Fibroblast of villous mesenchyme (primary cell): Measurements from ENCODE around the gene PAWR. TPM values are rescaled to one million over a fixed set of nuclear protein-coding genes. Genes with fewer than 3 reads are reported as not detected.
A peak's percentile ranks its signal among the peaks of the same experiment; 100 is the strongest.

Experiments
- DNase-seq: peaks from one replicate; pipeline ENCODE4 v3.0.0-alpha.2; 2010; ENCODE audit warnings: low read depth
- H3K4me3 ChIP-seq: 2 replicates; pipeline ENCODE4 v1.5.1; 2011; ENCODE audit warnings: low read depth, mild to moderate bottlenecking, low read length
- CTCF ChIP-seq: IDR thresholded peaks from 2 replicates; pipeline ENCODE4 v1.5.1; 2012; ENCODE audit warnings: low read depth, mild to moderate bottlenecking, low read length; ENCODE audit not compliant: insufficient read depth
- total RNA-seq: library from RNA; depleted of rRNA; stranded (reverse); fragments of >200 nt; gene quantifications from 2 replicates; pipeline ENCODE4 v1.2.3, GENCODE V29; 2012

The PAWR gene
- total RNA-seq, 1 donor: 64.3 TPM

GRCh38 chr12:79692860-79693577, 2.3 kb upstream of the PAWR start:
- no peak overlapping the region for H3K4me3 ChIP-seq
- peak; percentile 25 for DNase-seq
- TF ChIP-seq CTCF: no peak

GRCh38 chr12:79691511-79692248, 916 bp upstream of the PAWR start:
- DNase-seq: peak; percentile 57
- peak overlapping the region; percentile 90 for H3K4me3 ChIP-seq
- no peak for TF ChIP-seq CTCF

- no peak for TF ChIP-seq CTCF
- H3K4me3 ChIP-seq: peak overlapping the region; percentile 90
- DNase-seq: peak; percentile 24
Measured at GRCh38 chr12:79690142-79690637, 574 bp downstream of the PAWR start.

GRCh38 chr12:79689477-79690141, 1.2 kb downstream of the PAWR start:
- peak overlapping the region; percentile 90 for H3K4me3 ChIP-seq
- TF ChIP-seq CTCF: no peak
- DNase-seq: peak; percentile 49

- no peak for TF ChIP-seq CTCF
- no peak for DNase-seq
- peak overlapping the region; percentile 90 for H3K4me3 ChIP-seq
Measured at GRCh38 chr12:79689061-79689476, 1.7 kb downstream of the PAWR start.

- H3K4me3 ChIP-seq: peak overlapping the region; percentile 90
- no peak for DNase-seq
- no peak for TF ChIP-seq CTCF
Measured at GRCh38 chr12:79688376-79689060, 2.2 kb downstream of the PAWR start.
